GM21825 (cell line): ENCODE results near the gene INSC.
A peak's percentile ranks its signal among the peaks of the same experiment; 100 is the strongest.
"Not testable (repeated sequence)": the region's sequence is repeated elsewhere in the genome, so short reads cannot be mapped to it uniquely, and the experiment has no call there.

Experiments
- ATAC-seq: cut with Tn5 transposase; IDR thresholded peaks from one replicate; pipeline ENCODE4 v1.9.1; 2021; ENCODE audit warnings: mild to moderate bottlenecking, moderate library complexity; ENCODE audit not compliant: unreplicated experiment

Gene INSC, protein sequence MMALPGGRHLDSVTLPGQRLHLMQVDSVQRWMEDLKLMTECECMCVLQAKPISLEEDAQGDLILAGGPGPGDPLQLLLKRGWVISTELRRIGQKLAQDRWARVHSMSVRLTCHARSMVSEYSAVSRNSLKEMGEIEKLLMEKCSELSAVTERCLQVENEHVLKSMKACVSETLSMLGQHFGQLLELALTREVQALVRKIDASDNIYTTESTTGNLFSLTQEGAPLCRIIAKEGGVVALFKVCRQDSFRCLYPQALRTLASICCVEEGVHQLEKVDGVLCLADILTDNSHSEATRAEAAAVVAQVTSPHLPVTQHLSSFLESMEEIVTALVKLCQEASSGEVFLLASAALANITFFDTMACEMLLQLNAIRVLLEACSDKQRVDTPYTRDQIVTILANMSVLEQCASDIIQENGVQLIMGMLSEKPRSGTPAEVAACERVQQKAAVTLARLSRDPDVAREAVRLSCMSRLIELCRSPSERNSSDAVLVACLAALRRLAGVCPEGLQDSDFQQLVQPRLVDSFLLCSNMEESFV

DNA sequence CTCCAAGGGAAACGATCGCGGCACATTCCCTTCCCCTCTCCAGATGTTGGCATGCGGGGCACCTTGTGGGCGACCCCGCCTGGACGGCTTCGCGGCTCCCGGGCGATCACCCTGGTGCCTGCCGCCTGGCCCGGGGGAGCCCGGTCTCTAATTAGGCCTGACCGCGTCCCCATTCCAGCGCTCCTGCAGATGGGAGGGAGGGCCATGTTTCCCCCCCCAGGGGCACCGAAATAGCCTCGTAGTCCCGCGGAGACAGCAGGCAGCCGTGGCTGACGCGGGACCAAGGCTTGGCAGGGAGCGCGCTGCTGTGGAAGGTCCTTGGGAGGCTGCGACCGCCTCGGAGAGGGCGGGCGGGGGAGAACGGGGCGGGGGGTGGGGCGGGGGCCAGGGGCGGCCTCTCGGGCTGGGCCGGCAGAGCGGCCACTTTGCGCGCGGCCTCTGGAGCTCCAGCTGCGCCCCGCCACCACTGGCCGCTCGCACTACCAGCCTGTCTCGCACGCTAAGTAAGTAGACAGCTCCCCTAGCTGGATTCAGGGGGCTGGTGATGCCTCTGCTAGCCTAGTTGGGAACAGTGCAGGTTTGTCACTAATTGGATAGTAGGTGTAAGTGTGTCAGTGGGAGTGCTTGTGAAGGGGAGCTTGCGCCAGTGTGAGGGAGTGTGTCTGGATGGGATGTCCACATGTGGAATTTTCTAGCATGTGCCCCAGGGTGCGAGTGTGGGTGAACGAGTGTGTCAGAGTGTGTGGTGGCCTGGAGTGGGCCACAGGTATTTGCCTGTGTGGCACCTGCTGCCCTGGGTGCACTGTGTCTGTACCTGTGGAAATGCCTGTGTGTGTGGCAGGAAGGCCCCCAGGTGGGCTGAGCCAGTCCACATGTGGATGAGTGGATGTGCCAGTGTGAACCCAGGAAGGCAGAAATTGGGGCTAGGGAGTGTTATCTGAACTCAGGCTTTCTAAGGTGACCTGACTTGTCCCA lies at the start of gene INSC:
Gene INSC (plus strand): TSS at position 423 of the 975 bp plus-strand sequence. CDS start 34,252 bp downstream, outside the sequence.
- ATAC-seq, result no peak

DNA sequence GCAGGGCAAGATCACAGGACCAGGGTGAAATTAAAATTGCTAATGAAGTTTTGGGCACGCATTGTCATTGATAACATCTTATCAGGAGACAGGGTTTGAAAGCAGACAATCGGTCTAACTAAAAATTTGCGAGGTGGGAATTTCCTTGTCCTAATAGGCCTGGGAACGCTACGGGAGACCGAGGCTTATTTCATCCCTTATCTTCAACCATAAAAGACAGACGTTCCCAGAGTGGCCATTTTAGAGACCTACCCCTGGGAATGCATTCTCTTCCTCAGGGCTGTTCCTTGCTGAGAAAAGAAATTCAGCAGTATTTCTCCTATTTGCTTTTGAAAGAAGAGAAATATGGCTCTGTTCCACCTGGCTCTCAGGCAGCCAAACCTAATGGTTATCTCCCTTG lies 45.0 kb upstream of the INSC start:
- not testable (repeated sequence) for ATAC-seq

DNA sequence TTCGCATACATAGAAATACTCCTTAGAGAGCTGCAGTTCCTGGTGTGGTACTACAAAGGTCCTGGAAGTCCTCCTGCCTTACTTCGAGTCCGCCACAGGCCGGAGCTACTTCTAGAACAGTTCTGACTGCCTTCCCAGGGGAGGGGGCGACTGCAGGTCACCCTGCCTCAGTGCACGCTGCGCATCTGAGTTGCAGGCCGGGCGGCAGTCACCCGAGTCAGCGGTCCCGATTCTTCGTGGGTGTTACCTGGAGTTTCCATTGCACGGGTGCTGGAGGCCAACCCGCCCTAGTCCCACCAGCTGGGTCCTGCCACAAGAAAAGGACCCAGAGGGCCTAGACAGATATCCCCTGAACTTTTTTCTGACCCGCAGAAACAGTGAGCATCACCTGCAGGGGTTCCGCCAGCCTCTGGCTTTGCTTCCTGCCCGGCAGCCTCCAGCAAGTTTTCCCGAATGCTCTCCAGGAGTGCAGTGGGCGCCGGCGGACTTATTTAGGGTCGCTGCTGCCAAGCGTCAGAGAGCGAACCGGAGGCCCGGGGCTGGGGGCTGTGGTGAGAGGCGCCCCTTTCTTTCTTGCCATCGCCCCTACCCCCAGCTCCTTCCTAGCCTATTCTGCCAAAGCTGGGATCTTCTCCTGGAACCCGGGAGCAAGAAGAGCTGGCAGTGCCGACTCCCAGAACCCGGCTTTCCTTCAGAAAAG lies 43.0 kb upstream of the INSC start:
- ATAC-seq, result no peak

DNA sequence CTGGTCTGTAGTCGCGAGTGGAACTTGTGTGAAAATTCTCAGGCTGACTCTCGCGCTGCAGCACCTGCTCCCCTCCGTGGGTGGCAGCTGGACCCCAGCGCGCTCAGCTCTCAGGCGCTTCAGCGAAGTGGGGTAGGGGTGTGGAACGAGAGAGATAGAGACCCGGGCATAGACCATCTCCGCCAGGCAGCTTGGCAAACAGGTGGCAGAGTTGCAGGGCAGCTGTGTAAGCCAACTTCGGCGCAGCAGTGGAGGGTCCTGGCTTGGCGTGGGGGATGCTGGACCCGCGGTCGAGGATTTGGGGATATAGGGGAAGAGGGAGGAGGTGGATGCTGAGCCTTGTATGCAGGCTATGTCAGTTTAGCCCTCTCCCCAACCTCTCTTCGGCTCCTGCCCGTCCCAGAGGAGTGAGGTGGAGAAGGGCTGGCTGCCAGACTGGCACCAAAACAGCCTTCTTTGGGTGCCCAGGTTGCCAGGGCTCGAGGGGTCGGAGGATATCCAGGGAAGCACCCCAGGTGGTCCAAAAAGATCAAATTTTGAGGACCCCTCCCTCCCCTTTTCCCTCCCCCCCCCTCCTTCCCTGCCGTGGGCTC lies 42.1 kb upstream of the INSC start:
- no peak for ATAC-seq

DNA sequence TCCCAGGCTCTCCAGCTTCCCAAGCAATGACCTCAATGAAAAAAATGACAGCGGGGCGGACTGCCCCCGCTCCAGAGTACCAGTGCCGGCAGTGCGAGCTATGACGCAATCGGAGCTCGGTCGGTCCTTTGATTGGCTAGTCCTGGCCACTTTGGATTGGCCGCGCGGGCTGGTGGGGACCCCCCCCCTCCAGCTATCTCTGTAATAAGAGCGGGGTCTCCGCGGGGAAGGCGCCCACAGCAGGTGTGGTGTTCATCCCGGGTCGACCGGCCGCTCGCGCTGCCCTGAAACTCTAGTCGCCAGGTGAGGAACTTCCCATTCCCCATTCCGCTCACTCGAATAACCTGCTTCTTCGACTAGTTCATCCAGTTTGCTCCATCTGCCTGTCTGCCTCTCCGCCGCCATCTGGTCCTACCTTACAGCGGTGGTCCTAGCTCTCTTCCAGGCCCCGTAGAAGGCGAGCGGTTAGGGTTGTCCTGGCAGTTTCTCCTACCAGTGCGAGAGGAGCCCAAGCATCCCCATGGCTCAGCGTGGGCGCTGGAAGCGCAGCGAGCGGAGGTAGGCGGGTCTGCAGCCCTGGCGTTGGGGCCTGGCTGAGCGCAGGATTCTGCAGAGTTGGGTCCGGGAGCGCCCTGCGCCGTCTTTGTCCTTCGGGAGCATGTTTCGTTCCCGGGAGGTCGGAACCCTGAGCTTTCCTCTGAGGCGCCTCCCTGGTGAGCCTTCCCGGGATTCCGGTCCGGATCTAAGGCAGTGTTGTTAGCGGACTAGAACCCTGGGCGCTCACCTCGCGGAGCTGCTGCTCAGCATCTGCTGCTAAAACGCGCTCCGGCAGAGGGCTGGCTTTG lies 41.1 kb upstream of the INSC start, which contains the start of gene CALCB:
Gene CALCB (plus strand): TSS at position 233 of the 845 bp plus-strand sequence. CDS start 1,126 bp downstream, outside the sequence.
- ATAC-seq, result no peak

DNA sequence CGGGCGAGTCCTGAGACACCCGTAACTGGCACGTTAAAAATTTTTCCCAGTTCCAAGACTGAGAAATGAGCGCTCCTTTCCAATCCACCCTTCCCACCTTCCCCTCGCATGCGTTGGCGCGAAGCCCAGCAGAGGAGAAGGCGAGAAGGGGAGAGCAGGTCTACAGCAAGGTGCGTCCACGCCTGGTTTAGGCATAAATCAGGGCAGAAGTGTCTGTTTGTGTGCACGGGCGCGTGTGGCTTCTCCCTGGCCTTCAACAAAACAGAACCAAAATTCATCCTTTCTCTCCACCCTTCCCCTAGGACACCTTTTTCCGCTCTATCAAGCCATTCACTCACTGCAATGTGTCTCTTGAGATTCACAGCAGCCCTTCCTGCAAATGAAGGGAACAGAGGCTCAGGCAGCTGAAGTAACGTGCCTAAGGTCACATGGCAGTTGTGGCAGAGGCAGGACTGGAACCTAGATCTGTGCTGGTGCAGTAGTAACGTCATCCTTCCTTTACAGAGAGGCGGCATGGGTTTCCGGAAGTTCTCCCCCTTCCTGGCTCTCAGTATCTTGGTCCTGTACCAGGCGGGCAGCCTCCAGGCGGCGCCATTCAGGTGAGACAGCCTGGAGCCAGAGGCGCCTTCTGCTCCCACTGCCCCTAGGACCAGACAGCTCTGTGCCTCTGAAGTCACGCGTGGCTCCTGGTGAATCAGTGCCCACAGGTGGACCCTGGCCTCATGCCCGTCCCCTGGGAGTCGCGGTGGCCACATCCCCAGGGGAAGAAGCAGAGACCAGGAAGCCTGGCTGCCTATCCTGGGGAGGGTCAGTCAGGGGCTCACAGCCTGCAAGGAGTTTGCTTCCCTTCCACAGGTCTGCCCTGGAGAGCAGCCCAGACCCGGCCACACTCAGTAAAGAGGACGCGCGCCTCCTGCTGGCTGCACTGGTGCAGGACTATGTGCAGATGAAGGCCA lies 40.2 kb upstream of the INSC start:
- peak; percentile 93 for ATAC-seq

DNA sequence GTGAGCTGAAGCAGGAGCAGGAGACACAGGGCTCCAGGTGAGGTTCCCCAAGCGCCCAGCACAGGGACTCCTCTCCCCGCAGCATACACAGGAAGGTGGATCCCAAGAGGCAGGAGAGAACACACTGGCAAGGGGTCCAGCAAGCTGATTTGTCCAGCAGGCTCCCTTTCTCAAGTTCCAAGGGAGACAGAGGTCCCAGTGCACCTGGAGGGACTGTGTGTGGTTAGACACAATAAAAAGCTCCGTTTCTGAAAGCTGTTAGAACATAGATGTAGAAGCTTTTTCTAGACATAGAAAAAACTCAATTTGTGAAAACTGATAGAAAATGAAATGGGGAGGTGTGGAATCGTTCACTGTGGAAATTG lies 39.6 kb upstream of the INSC start:
- ATAC-seq, result no peak

DNA sequence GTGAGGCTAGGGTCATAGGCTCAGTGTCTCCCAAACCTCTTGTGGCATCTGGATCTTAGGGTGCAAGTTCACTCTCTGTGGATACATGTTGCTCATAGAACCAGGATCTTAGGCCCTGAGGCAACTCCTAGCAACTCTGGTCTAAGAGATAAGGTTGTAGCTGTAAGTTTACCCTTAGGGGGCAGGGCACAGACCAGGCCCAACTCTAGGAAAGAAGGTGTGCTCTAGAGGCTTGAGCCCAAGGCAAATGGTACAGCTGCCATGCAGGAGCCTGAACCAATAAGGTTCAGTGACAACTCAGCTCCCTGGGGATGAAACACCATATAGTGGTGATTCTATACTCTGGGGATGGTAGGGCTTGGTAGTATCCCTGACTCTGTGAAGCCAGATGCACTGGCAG lies 23.5 kb upstream of the INSC start:
- ATAC-seq, result no peak

DNA sequence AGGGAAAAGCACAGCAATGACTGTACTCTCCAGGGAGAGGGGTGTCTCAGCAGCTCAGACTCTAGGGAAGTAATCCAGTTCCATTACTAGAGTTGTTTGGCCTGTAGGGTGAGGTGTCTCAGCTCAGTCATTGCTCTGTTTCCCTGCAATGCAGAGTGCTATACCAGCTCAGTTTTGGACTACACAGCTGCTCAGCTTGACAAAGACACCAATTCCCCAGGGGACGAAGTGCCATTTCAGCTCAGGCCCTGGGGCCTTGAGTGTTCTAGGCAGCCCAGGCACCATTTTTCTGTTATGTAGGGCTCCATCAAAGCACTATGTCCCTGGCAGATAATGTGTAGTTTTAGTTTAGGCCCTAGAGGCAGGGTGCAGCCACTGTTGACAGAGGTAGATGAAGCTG lies 23.1 kb upstream of the INSC start:
- ATAC-seq, result no peak

DNA sequence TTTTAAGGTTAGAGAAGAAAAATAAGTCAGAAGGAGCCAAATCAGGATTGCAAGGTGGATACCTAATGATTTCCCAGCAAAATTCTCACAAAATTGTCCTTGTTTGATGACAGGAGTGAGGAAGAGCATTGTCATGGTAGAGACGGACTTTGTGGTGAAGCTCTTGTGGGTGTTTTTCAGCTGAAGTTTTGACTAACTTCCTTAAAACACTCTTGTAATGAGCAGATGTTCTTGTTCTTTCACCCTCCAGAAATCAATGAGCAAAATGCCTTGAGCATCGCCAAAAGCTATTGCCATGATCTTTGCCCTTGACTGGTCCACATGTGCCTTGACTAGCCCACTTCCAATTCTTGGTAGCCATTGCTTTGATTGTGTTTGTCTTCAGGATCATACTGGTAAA lies 21.3 kb upstream of the INSC start:
- ATAC-seq, result no peak

DNA sequence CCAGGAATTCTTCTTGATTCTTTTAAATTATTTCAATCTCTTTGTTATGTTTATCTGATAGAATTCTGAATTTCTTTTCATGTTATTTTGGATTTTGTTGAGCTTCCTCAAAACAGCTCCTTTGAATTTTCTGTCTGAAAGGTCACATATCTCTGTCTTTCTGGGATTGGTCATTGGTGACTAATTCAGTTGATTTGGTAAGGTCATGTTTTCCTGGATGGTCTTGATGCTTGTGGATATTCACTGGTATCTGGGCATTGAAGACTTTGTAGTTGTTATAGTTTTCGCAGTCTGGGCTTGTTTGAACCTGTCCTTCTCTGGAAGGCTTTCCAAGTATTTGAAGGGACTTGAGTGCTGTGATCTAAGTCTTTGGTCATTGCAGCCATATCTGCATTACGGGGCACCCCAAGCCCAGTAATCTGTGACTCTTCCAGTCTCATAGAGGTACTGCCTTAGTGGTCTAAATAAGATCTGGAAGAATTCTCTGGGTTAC lies 18.9 kb upstream of the INSC start:
- ATAC-seq, result no peak

DNA sequence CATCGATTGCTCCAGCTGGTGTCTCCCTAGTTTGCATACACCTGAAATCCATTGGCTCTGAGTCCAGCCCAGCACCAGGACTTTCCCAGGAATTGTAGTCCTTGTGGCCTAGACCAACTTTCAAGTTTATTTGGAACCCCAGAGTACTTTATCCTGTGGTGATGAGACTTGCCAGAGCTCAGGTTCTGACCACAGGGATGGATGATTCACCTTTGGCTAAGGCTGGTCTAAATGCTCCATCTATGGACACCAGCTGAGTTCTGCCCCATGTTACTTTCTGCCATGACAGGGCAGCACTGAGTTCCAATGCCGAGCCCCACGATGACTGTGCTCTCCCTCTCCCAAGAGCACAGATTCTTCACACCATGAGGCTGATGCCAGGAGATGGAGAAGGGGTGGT lies 17.3 kb upstream of the INSC start:
- no peak for ATAC-seq

DNA sequence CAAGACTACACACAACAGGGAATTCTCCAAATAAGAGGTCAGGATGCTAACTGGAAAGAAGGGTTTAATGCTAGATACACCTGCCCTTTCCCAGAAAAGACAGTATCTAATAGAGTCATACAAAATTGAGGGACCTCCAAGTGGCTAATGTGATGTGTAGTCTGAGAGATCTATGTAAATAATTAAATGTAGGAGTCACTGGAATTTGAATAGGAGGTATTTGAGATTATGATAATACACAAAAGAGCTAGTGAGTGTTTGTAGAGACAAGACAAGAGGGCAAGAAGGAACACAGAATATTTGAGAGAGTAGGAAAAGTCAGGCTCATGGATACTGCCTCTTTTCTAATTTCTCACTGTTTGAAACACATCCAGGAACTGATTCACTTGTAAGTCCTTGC lies 15.5 kb upstream of the INSC start:
- ATAC-seq, result no peak

DNA sequence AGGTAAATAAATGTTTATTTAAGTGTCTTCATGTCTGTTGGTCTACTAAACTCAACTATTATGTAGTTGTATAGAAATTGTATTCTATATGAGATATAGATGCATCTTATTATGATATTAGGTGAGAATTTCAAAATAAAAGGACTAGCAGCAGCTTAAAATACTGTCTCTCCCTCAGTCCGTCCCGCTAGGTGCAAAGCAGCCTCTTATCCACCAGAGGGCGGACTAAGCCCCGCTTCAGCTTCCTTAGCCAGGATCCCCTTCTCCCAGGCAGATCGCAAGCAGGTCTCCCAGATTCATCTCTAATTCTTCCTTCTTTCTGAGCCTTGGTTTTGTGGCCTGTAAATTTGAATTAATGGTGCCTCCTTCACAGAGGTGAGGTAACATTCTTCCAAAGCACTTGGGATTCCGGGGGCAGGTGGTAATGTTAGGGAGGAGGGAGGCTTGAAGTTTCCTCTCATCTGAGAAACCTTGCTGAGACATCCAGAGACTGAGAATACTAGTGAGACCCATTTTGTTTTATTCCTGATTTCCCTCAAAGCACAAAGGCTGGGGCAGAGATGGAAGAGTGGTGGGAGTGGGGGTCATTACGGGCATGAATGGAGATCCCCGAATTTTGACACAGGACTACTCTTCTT lies 13.5 kb upstream of the INSC start:
- peak; percentile 71 for ATAC-seq

DNA sequence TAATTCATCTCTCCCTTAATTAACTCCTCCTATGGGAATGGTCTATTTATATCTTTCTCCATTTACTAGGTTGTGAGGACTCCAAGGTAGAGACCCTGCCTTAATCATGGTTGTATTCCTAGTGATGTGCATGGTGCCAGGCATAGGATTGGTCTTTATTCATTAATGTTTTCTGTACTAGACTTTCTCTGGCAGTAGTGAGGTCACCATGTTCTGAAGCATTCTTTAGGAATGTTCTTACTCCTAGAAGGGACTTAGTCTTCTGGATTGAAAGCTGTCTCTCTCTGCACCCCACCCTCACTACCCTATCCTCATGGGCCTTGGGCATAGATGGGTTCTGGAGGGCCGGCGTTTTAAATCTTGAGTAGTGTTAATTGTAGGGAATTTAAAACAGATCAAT lies 10.6 kb upstream of the INSC start:
- ATAC-seq, result no peak

DNA sequence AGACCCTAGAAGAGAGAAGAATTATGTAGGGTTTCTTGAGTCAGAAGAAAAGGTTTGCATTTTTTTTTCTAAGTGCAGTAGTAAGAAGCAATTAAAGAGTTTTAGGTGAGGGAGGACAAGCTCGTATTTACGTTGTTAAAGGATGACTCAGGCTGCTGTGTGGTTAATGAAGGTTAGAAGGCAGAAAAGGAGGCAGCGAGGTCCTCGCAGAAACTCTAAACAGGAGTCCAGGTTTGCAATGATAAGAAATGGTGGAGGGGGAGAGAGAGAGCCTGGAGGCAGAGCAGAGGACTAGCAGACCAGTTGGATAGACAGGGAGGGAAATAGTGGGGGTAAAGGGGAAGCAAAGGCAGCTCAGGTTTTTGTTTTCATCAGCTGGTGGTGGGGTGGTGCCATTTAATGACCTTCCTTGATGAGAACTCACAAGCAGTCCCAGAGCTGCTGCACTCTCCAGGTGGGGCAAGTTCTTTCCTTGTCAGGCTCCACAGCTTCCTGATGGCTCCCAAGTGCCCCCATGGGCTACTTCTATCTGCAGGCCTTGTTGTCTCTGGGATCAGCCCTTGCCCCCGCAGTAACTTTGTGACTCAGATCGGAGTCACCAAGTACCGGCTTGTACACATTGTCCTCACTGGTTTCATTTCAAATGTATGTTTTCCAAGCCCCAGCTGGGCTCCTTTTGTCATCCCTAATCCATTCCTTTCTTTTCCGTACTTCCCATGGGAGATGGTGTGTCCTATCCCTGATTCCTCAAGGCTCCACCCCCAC lies 8.3 kb upstream of the INSC start:
- ATAC-seq, result no peak
